Activated CD4-positive, alpha-beta T cell treated with anti-CD3 and anti-CD28 coated beads for 4 hours (primary cell): Measurements from ENCODE around the gene LPCAT3.
A peak's percentile ranks its signal among the peaks of the same experiment; 100 is the strongest.

Experiments used
- DNase-seq, 2 donors: peaks; one replicate each; pipeline ENCODE4 v3.0.0-alpha.2; 2020

LPCAT3 gene

GRCh38 chr12:6936636-6937480 is 81.4 kb downstream of the LPCAT3 start:
- peak; percentile 65 to 72 for DNase-seq

GRCh38 chr12:6936194-6936635 is 82.1 kb downstream of the LPCAT3 start:
- no peak for DNase-seq

- no peak for DNase-seq
These were observed 82.7 kb downstream of the LPCAT3 start for GRCh38 chr12:6935371-6936193.

- no peak for DNase-seq
These were observed 84.2 kb downstream of the LPCAT3 start for GRCh38 chr12:6934110-6934509.

- DNase-seq: no peak
These were observed 85.5 kb downstream of the LPCAT3 start for GRCh38 chr12:6932766-6933165.

- no peak for DNase-seq
These were observed 88.5 kb downstream of the LPCAT3 start for GRCh38 chr12:6929466-6930452.

GRCh38 chr12:6928703-6929407 is 89.4 kb downstream of the LPCAT3 start:
- no peak for DNase-seq

GRCh38 chr12:6928022-6928702 is 90.1 kb downstream of the LPCAT3 start:
- no peak for DNase-seq

- peak; percentile 40 to 43 for DNase-seq
These were observed 90.8 kb downstream of the LPCAT3 start, which contains the start of gene ATN1 for GRCh38 chr12:6927379-6928021. TSS of gene ATN1 (plus strand) at chr12:6927959. CDS start at chr12:6934002, 6,043 bp downstream.
